Measurements from ENCODE around the gene ZCCHC7. TPM values are rescaled to one million over a fixed set of nuclear protein-coding genes. Genes with fewer than 3 reads are reported as not detected.
"Not testable (repeated sequence)": the region's sequence is repeated elsewhere in the genome, so short reads cannot be mapped to it uniquely, and the experiment has no call there.

The ZCCHC7 gene
- polyA plus RNA-seq, 3 donors, result 20.3 to 28.3 (median 21.8) TPM

DNA sequence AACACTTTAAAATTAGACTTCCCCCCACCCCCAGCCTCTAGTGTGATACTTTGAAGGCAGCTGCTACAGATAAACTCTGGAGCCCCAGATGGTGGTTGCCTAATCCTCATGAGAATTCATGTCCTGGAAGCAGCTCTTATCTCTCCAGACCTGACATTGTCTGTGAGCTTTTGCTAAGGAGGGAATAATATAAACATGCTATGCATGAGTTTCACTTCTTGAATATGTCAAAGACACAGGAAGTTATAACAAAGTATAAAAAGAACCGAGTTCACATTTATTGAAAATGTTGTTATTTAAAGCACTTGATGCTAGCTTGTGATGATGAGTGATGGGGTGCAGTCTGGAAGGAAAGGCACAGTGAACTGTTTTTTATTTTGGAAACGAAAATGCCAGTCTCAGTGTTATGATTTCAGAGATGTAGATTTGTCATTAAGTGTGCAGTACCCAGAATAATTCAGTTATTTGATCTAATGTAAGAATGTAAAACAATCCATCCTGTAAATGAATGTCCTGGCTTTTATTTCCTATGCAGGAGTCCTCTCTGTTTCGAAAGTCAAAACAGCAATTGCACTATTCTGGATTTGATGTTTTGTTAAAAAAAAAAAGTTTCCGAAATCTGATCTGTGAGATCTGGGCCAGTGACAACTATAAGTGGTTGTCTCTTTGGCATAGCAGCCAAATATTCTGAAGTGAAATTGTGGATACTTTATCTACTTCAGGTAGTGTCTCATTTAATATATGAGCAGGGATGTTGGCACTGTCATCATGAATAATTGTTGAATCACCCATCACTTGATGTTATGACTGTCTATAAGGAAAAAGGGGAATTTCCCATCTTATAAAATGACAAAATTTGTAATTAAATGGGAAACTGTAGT lies 77.0 kb downstream of the ZCCHC7 start:
- no peak for DNase-seq (ENCODE audit: extremely low read depth in 1 of 11, low read depth in 9 of 11, low spot score in 4 of 11)

DNA sequence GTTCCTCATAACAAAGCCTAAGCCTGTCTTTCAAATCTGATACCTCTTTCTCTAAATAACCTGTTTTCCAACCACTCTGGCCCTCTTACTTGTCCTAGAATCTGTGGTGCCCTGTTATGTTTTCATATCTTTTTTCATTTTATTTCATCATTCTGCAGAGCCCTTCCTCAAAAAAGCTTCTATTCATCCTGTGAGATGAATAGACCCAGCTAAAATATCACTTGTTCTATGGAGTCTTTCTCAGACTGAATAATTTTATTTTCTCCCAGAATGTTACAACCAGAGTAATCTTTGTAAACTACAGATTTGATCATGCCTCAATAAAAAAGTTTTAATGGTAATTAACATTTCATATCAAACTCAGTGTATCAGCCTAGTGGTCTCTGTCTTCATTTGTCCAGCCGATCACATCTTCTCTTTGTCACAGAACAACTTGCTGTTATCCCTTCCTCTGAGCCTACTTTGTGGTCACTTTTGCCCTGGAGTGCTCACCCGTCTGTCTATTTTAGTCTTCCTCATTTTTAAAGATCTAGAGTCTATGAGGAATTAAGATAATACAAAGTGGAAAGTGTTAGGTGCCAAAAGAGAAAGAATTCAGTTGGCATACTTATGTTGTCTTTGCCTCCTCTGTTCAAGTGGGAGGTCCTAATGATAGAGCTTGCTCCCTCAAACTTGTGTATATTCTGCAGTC lies 77.8 kb downstream of the ZCCHC7 start:
- DNase-seq (ENCODE audit: extremely low read depth in 1 of 11, low read depth in 9 of 11, low spot score in 4 of 11), result no peak

DNA sequence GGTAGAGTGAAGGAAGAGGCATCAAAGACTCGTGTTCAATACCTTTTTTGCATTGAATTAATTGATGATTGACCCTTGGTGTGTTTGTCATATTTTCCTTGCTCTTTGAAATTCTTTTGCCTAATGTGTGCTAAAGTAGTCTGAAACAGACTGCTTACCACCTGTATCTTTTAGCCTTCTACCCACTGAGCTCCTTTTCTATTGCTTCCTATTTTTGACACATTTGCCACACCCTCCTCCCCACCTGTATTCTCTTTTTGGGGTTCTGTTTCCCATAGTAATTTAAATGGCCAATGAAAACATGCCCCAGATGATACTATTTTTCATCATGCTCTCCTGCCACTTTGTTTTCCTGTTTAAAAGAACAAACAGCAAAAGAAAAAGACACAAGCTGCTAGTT lies 78.5 kb downstream of the ZCCHC7 start:
- DNase-seq (ENCODE audit: extremely low read depth in 1 of 11, low read depth in 9 of 11, low spot score in 4 of 11), result no peak

DNA sequence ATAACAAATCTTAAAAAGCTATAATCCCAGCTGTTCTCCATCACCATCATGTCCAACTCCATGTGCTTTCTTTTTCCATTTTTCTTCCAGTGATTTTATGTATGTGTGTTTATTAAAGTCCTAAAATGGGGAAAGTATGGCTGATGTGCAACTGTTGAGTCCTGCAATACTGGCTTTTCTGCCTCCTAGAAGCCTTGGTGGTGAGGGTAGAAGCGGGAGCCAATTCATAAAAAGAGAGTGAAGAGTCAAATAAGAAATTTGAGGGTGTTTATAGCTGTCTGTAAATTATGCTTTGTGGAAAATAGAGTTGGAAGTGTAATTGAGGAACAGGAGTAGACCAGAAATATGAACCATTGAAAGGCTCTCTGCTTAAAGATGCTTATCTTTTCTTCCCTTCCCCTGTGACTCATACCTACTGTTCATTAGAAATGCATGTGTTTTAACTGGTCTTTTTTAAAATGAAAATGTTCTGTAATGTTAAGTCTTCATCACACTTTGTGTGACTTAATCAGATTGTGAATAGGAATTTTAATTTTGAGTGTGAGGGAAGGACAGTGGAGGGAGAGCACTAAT lies 80.1 kb downstream of the ZCCHC7 start:
- DNase-seq (ENCODE audit: extremely low read depth in 1 of 11, low read depth in 9 of 11, low spot score in 4 of 11), result peak in 6 of 11 donors; percentile 3 to 33 (median 18)

DNA sequence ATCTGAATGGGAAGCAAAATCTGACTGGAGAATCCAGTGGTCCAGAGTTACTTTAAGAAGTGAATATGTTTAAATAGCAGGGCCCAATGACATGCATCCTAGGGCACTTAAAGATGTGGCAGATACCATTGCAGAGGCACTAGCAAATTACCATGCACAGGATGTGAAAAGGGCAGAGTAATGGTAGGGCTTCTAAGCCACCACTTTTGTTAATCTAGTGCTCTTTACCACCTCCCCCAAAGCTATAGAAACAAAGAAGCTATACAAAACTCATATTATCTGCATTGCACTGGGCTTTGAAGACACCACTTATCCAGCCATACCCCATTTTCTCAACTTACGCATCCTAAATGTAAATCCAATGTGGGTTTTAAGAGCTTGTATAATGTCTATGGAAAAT lies 81.2 kb downstream of the ZCCHC7 start:
- DNase-seq (ENCODE audit: extremely low read depth in 1 of 11, low read depth in 9 of 11, low spot score in 4 of 11), result no peak

DNA sequence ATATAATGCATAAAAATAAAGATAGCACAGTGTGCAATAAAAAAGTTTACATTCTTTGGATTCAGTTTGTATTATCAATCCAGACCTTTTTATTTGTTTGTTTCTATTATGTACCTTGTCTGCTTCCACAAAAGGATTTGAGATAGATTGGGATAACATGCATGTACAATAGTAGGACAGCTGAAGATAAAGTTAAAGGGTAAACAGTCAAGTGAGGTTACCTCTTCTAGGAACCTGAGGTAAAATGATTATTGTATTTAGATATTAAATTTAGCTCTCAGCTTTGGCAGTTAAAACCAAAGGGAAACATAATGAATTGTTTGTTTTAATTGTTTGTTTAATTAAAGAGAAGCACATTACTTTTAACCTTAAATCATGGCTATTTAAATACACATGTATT lies 81.7 kb downstream of the ZCCHC7 start:
- no peak for DNase-seq (ENCODE audit: extremely low read depth in 1 of 11, low read depth in 9 of 11, low spot score in 4 of 11)

DNA sequence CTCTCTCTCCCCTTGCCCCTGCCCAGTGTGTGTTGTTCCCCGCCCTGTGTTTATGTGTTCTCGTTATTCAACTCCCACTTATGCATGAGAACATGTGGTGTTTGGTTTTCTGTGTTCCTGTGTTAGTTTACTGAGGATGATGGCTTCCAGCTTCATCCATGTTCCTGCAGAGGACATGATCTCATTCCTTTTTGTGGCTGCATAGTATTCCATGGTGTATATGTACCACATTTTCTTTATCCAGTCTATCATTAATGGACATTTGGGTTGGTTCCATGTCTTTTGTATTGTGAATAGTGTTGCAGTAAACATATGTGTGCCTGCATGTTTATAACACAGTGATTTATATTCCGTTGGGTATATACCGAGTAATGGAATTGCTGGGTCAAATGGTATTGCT lies 83.1 kb downstream of the ZCCHC7 start:
- DNase-seq (ENCODE audit: extremely low read depth in 1 of 11, low read depth in 9 of 11, low spot score in 4 of 11), result not testable (repeated sequence)

DNA sequence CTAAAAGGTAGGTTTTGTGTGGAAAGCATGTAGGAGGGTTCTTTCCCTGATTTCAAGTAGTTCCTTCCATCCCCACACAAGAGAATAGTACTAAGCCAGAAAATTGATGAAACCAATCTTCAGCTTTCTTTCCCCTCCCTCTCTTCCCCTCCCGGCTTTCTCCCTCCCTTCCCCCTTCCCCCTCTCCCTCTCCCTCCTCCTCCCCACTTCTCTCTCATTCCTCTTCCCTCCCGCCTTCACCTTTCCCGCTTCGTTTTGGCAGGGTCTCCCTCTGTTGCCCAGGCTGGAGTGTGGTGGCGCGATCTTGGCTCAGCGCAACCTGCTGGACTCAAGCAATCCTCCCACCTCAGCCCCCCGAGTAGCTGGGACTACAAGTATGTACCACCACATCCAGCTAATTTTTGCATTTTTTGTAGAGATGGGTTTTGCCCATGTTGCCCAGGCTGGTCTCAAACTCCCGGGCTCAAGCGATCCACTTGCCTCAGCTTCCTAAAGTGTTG lies 85.8 kb downstream of the ZCCHC7 start:
- no peak for DNase-seq (ENCODE audit: extremely low read depth in 1 of 11, low read depth in 9 of 11, low spot score in 4 of 11)

DNA sequence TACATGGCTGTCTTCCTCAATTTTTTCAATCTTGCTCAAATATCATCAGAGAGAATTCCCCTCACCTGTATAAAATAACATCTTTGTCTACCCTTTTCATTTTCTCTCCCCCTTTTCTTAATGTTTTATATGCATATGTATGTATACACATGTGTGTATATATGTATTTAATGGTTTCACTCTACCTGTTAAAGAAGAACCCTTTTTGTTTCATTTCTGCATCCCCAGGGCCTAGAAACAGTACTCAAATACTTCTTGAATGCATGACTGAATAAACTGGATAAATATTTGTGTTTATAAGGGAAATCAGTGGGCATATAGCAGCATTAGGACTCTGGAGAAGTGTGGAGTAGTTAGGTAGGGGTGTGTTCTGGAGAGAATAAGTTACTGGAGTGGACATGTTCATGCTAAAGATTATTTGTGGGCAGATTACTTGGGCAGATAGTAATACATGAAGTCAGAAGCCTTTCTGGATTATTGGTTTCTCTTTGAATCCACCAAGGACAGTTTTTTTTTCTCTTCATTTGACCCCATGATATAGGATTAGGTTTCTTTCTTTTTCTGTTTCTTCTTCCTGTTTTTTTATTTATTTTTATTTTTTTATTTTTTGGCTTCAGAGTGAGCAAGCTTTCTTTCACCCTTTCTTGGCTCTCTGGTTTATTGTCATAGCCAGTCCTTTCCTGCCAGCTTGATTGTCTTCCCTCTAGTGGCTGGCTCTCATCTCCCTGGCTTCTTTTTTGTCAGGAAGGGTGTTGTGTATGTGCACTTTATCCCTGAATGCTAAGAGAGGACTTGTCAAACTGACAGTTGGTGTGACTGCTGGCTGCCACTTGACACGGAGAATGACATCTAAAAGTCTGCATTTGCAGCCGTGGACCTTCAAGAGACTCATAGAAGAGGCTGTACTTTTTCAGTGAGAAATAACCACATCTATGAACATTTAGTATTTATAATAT lies 89.3 kb downstream of the ZCCHC7 start:
- no peak for DNase-seq (ENCODE audit: extremely low read depth in 1 of 11, low read depth in 9 of 11, low spot score in 4 of 11)

DNA sequence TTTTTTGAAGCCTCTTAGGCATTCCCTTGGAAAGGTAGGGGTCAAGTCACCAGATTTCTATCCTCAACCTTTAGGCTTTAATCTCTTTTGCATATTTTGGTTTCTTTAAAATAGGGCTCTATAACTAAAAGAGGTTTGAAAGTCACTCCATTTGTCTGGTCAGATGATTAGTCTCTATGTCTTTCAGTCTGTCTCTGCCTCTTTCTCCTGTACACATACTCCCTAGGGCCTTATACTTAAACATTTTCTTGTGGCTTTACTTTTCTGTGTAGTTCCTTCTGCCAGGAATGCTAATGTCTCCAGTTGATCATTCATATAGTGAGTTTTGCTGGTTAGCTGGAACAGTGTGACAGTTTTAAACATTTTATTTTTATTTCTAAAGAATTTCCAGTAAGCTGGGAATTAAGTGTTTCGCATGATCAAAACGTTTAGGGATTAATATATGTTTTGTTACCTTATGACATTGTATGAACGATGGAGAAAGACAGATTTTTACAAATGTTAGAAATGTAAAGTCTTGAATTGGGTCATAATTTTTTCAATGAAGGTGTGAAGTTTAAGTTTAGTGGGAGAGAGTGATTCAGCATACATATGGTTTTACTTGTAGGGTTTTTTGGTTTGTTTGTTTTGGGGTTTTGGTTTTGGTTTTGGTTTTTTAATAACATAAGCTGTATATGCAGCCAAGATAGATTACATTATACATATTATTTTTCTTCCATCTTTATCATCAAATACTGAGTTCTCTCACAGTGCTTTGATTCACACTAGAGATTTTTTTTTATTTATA lies 90.6 kb downstream of the ZCCHC7 start:
- no peak for DNase-seq (ENCODE audit: extremely low read depth in 1 of 11, low read depth in 9 of 11, low spot score in 4 of 11)

DNA sequence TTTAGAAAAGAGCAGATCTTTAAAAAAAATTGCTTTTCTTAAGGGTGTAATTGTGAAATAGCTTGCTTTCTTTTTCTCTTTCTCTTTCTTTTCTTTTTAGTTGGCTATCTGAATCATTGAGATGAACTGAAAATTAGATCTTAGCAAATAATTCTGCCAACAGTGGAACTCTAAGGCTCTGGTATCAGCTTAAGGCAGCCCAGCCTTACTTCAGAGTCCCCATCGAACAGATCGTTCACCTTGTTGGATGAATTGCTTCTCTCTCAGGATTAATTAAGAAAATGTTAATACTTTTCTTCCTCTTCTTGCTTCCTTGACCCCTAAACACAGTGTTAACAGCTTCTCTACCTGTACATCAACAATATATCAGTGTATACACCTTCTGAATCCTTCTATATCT lies 92.1 kb downstream of the ZCCHC7 start:
- DNase-seq (ENCODE audit: extremely low read depth in 1 of 11, low read depth in 9 of 11, low spot score in 4 of 11), result no peak

DNA sequence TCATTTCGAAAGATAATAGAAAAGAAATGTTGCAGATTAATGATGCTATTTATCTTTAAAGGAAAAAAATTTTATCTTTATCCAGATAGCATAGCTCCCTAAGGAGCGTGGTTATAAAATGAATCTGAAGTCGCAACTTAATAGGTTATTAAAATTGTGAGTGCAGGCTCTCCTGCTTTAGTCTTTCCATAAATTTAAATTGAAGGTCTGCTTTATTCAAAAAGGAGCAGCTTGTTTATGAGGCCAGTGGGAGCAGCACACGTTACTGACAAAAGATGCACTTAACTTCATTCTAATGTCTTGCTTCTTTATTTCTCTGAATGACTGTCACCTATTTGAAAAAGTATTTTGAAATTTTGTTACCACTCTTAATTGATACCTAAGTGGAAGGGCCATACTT lies 95.0 kb downstream of the ZCCHC7 start:
- no peak for DNase-seq (ENCODE audit: extremely low read depth in 1 of 11, low read depth in 9 of 11, low spot score in 4 of 11)

DNA sequence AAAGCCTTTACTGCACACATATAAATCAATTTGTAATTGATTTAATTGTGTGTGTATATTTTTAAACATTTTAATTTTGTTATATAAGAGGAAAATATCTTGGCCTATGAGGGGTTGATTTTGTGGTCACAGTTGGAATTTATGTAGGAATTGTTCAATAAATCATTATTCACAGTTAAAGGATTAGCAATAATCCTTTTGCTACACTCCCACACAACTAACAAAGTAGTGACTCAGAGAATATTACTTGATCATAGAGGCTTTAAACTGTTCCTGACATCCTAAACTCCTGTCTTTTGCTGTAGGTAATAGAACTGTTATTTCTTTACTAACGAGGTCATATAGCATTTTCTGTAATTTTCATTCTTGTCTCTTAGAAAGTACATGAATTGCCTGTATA lies 95.5 kb downstream of the ZCCHC7 start:
- DNase-seq (ENCODE audit: extremely low read depth in 1 of 11, low read depth in 9 of 11, low spot score in 4 of 11), result no peak

DNA sequence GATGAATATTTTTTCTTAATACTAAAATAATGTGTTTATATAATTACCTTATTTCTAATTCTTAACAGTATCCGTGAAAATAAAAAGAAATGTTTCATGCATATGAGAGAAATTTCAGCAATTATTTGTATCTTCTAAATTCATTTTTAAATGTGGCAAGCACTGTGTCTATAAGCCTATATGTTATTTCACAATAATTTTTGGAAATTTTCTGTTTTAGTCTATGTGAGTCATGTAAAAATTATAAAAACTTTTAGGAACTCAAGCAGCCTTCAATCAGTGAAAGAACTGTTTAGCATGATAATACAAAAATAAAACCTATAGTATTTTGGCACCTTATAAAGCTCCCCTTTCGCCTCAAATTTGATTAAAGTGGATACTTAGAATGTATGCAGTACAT lies 96.8 kb downstream of the ZCCHC7 start:
- DNase-seq (ENCODE audit: extremely low read depth in 1 of 11, low read depth in 9 of 11, low spot score in 4 of 11), result no peak

DNA sequence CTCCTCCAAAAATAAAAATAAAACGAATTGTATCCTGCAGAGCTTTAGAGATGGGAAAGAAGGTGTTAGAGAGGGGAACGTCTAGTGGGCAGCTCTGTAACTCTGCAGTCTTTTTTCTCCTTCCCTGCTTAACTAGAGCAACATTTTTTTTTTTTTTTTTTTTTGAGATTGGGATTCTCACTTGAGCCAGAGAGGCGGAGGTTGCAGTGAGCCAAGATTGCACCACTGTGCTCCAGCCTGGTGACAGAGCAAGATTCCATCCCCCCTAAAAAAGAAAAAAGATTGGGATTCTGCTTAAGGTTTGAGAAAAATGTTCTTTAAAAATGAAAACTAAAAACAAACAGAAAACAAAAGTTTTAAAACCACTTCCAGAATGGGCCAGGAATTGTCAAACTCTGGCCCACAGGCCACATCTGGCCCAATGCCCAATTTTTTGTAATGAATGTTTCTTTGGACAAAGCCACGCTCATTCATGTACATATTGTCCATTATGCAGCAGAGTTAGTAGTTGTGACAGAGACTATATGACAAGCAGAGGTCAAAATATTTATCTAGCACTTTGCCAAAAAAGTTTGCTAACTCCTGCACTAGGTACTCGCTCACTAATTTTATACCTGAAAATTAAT lies 98.5 kb downstream of the ZCCHC7 start:
- no peak for DNase-seq (ENCODE audit: extremely low read depth in 1 of 11, low read depth in 9 of 11, low spot score in 4 of 11)

DNA sequence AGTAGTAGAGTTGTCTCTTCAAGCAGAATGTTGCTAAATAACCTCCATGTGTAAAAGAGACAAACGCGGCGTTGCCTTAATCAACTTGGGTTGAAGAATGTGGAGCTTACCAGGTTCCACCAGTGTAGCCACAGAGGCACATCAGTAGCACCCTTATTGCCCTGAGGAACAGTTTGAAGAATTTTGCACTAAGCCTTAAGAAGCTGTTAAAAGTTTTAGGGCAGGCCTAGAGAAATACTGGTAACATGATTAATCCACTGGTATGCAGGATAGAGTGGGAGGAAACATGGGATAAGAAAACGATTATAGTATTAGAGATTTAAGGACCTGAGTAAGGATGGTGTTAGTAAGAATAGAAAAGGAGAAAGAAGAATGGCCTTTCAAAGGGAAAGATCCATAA lies 100.6 kb downstream of the ZCCHC7 start:
- no peak for DNase-seq (ENCODE audit: extremely low read depth in 1 of 11, low read depth in 9 of 11, low spot score in 4 of 11)

DNA sequence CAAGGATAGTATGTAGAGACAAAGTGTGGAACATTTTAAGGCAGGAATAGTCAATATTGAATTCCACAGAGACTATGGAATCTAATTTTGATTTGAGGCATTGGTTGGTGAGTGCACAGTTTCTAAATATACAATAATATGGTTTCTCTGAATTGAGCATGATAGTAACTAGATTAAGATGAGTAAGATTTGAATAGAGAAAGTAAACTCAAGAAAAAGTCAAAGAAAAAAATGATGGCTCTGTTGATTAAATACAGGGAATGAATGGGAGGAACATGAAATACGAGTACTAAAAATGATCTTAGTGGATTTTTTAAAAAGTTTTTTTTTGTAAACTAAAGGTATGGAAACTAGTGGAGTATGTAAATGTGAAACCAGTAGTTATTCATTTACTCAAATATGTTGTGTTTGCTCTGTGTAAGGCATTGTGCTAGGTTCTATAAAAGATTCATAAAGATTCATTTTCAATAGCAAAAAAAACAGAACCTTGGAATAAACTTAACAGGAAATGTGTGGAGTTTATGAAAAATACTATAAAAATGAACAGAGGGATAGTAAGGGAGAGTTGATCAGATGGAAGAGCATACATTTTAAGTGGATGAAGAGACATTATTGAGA lies 101.2 kb downstream of the ZCCHC7 start:
- no peak for DNase-seq (ENCODE audit: extremely low read depth in 1 of 11, low read depth in 9 of 11, low spot score in 4 of 11)

Data from renal cortex interstitium (tissue), 11 donors.